NCI-H2081 treated with DMSO at 0.1 percent for 48 hours (cell line): ENCODE results near the gene KNCN.

Source experiments
- DNase-seq: peaks from one replicate; lab custom pipeline; 2025; lab: John Stamatoyannopoulos, UW

Gene KNCN

DNA sequence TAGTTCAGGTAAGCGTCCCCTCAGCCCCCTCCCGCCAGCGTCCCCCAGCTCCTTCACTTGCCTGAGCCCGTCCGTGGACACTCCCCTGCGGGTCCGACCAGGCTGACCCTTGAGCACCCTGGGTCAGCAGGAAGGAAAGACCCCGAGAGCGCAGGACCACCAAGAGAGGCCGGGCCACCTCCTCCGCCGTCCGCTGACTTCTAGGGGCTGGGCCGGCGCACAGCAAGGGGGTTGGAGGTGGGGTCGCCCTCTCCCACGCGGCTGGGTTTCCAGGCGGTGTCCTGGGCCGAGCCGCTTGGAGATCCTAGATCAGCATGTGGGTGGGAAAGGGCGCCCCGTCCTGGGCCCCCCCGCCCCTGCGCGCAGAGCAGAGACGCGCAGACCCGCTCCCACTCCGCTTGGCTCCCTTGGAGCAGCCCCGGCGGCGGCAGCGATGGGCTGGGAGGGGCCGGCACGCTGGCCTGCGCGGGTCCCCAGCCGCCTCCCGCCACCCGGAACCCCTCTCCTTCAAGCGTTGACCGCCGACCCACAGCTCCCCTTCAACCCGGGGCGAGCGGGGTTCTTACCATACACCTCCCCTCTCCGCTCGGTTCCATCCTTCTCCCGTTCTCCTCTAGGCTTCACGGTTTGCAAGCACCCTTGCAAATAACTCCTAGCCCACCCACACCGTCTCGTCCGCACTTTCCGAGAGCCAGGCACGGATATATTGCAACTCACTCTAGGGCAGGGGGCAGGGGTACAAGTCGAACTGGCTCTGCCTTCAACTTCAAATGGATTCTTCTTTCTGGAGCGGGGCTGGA, 7.5 kb downstream of the KNCN start:
- DNase-seq = no peak

- DNase-seq = no peak
Observed at GRCh38 chr1:46543382-46543760, 8.1 kb downstream of the KNCN start.

GRCh38 chr1:46539972-46540371, 11.5 kb downstream of the KNCN start:
- no peak for DNase-seq

GRCh38 chr1:46538147-46538546, 13.3 kb downstream of the KNCN start:
- no peak for DNase-seq

DNA sequence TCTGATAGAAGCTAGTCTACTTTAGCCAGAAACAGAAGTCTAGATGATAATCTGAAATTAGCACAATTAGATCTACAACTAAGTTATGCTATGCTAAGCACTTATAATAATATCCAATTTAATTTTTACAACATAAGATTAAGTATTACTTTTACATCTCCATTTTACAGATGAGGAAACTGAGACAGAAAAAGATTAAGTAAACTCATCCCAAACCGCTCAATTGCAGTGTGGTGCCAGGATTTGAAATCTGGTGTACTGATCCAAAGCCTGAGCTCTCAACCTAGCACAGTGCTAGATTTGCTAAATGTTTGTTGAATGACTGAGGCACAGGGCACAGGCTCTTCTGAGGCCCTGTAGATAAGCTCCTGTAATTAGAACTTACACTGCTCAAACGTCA, 13.8 kb downstream of the KNCN start:
- no peak for DNase-seq

- no peak for DNase-seq
Observed at GRCh38 chr1:46536527-46536926, 14.9 kb downstream of the KNCN start.

DNA sequence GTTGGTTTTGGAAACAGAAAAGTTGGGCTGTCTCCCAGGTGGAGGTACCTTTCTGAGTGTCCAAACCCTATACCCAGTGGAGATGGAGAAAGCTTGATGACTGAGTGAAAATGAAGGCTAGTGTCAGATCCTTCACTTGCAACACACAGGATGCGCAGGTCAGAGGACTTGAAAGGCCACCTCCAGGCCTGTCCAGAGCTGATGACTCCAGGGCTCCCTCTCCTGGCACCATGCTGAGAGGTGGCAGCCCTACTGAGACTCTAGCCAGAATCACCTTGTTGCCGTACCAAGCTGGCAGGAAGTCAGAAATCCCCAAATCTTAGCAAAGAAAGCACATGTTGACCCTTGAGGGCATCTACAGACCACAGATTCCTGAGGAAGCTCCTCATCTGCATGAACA, 16.4 kb downstream of the KNCN start:
- no peak for DNase-seq

- DNase-seq = no peak
Observed at GRCh38 chr1:46533179-46533864, 18.1 kb downstream of the KNCN start.

DNA sequence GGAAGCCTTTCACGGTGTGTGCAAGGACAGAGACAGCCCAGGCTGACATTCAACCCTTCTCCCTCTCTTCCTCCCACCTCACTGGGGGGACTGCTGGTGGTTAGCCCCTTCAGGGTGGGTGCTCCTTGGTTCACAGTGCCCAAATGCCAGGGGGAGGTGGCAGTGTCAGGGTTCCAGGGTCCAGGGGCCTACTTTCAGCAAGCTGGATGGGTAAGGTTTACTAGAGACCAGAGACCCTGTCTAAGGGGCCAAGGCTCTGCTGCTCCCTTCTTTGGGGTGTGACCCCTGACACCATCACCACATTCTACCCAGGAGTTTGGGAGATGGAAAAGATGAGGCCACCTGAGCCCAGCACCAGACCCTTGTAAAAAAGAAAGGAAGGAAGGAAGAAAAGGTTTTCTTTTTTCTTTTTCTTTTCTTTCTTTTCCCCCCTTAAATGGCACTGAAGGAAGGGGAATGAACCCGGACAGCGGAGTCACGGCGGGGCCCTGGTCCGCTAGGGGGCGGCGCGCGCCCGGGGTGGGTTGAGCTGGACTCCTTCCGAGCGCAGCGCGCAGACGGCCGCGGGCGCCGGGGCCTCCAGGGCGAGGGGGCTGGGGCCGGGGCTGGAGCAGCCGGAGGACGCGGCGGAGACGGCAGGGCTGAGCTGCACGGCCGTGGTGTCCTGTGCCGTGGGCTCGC, 18.8 kb downstream of the KNCN start:
- DNase-seq = no peak

GRCh38 chr1:46532095-46532494, 19.4 kb downstream of the KNCN start:
- DNase-seq = no peak

DNA sequence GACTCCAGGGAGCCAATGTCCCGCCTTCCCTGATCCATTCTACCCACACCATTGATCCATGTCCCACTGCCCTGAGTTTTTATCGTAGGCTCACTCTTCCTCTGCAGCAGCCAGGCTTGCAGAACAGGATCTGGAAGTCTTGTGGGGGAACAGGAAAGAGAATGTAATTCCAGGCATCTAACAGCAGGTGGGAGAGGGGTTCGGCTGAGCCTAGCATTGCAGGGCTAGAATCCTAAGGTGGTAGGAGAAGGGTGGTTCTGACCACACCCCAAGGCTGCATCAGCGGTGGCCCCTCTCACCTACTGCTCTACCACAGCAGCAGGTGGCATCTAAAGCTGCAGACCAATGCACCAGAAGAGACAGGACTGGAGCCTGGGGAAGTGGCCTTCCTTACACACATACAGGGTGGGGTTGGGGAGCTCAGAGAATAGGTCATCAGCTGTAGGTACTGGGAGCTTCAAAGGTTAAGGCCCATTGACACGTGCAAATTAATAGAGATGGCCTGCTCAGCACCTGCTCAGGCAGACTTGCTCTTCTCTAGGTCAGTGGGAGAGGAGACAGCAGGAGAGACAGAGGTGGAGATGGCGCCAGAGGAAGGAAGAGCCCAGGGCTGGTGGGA, 20.5 kb downstream of the KNCN start:
- no peak for DNase-seq

DNA sequence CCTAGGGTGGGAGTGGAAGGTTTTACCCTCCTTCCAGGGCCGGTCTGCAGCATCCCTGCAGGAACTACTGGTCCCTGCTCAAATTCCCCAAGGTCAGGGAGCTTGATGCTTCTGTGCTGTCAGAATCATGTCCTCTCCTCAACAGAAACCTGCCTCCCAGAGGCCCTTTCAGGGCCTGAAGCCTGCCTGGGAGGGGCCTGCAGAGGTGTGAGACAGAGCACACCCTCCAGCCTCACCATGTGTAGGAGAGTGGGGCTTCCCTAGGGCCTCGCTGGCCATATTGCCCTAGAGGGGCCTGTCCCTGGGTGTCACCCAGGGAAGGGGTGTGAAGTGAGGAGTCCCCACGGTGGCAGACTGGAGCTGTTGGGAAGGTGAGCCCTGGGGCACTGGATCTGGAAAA, 21.1 kb downstream of the KNCN start:
- DNase-seq = no peak

DNA sequence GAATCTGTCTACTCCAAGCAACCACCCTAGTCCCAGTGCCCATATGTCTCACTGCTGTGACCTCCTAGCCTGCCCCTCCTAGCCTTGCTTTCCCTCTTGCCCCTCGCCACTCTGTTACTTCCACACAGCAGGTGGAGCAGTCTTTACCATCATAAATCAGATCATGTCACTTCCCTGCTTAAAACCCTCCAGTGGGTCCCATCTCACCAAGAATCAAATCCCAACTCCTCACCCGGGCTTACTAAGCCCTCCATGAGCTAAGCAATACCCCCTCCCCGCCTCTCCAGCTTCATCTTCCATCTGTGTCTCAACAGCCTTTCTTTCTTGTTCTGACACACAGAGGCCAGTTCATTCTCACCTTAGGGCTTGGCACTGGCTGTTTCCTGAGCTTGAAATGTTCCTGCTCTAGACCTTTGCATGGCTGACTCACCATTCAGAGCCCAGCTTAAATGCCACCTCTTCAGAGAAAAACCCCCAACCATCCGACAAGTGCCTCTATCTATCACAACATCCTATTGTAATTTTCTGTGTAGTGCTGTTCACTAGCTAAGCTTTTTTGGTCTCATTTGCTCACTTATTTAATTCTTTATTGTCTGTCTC, 22.3 kb downstream of the KNCN start:
- no peak for DNase-seq

GRCh38 chr1:46528297-46528955, 23.0 kb downstream of the KNCN start:
- DNase-seq = no peak

GRCh38 chr1:46527474-46528296, 23.8 kb downstream of the KNCN start:
- DNase-seq = no peak

DNA sequence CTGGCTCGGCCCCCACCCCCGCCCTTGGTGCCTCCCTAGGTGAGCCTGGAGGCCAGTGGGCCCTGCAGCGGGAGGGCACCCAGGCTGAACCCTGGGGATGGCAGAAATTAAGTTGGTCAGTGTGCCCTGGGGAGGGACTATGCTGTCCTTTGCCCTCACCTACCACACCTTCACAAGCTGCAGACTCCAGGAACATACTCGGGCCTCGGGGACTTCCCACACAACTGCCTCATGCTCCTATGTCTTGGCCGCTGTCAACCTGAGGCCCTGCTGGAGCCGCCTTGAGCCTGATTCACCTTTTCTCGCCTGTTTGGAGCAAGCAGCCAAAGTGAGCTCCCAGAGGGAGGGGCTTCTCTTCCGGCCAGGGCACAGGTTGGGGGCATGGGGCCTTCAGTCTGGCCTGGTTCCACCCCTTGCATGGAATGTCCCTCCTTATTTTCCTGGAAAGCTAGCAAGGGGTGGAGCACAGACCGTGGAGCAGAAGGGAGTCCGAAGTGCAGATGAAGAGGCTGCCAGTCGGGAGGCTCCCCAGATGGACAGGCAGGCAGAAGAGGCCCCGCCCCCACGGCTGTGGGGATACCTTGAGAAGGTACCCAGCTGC, 24.7 kb downstream of the KNCN start:
- DNase-seq = no peak

- DNase-seq = no peak
Observed at GRCh38 chr1:46526013-46526690, 25.3 kb downstream of the KNCN start.

DNA sequence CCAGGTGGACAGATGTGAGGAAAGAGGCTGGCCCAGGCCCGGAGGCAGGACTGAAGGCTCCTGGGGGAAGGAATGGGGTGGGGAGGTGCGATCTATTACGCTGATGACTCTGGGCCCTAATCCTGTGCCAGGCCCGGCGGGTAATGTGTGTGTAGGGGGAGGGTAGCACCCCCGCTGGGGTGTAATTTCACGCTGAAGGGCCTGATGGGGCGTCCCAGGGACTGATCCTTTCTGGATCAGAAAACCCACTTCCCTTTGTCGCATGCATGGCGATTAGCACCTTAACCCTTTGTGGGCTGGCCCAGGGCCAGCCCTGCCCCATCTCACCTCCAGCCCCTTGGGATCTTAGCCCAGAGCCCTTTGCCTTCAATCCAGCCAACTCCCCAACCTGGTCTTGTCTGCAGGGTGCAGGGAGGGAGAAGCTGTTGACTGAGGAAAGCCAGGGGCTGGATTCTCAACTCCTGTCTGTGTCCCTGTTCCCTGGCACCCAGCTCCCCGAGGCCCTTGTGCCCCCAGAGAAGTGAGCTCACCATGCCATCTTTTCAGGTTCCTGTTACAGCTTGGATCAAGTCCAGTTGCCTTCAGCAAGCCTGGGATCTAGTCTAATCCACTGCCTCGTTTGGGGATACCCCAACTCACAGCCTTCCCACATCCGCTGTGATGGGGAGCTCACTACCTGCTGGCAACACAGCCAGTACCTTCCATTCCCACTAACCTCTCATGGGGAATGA, 26.0 kb downstream of the KNCN start:
- DNase-seq = no peak

- DNase-seq = no peak
Observed at GRCh38 chr1:46524843-46525242, 26.6 kb downstream of the KNCN start.
